GM10847 (cell line): ENCODE measurements around the gene SORCS2.

Source experiments
- POLR2A ChIP-seq: IDR thresholded peaks from 2 replicates; pipeline ENCODE4 v1.6.1; 2011; ENCODE audit not compliant: insufficient read length; ENCODE audit errors: extremely low read depth

Gene SORCS2

GRCh38 chr4:7343081-7343655 lies 150.8 kb downstream of the SORCS2 start:
- TF ChIP-seq POLR2A = no peak

GRCh38 chr4:7343950-7344349 lies 151.6 kb downstream of the SORCS2 start:
- no peak for TF ChIP-seq POLR2A

- TF ChIP-seq POLR2A = no peak
Observed at GRCh38 chr4:7344636-7345155, 152.4 kb downstream of the SORCS2 start.

GRCh38 chr4:7347981-7348380 lies 155.6 kb downstream of the SORCS2 start:
- no peak for TF ChIP-seq POLR2A

GRCh38 chr4:7348946-7349900 lies 156.9 kb downstream of the SORCS2 start:
- TF ChIP-seq POLR2A = no peak

GRCh38 chr4:7350396-7350795 lies 158.1 kb downstream of the SORCS2 start:
- no peak for TF ChIP-seq POLR2A

GRCh38 chr4:7351014-7351413 lies 158.7 kb downstream of the SORCS2 start:
- no peak for TF ChIP-seq POLR2A

- TF ChIP-seq POLR2A = no peak
Observed at GRCh38 chr4:7352486-7352885, 160.1 kb downstream of the SORCS2 start.

- no peak for TF ChIP-seq POLR2A
Observed at GRCh38 chr4:7353046-7353790, 160.9 kb downstream of the SORCS2 start.

- no peak for TF ChIP-seq POLR2A
Observed at GRCh38 chr4:7353846-7354610, 161.7 kb downstream of the SORCS2 start.

- no peak for TF ChIP-seq POLR2A
Observed at GRCh38 chr4:7354927-7355326, 162.6 kb downstream of the SORCS2 start.

GRCh38 chr4:7355795-7356194 lies 163.5 kb downstream of the SORCS2 start:
- TF ChIP-seq POLR2A = no peak

- no peak for TF ChIP-seq POLR2A
Observed at GRCh38 chr4:7356667-7357310, 164.5 kb downstream of the SORCS2 start.

GRCh38 chr4:7357323-7357722 lies 165.0 kb downstream of the SORCS2 start:
- no peak for TF ChIP-seq POLR2A
